ENCODE measurements around the gene CABP7. TPM values are rescaled to one million over a fixed set of nuclear protein-coding genes. Genes with fewer than 3 reads are reported as not detected.
"Not testable (repeated sequence)": the region's sequence is repeated elsewhere in the genome, so short reads cannot be mapped to it uniquely, and the experiment has no call there.

Gene CABP7
- total RNA-seq, 2 experiments from 2014 or later = not detected

DNA sequence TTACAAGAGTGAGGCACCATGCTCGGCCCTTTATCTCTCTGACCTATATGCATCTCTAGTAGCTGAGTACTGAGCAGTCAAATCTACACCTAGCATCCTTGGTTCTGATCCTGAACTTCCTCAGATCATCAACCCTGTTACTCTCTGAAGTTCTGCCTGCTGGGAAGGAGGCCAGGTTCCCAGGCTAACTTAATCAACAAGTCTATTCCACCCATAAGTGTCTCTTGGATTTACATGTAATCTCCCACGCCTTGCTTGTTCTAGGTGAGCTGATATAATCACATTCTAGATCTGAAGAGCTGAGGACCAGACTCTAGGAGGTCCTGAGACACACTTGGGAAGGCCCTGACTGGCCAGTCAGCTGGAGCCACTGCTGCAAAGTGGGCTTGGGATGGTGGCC is 22.1 kb downstream of the CABP7 start:
- DNase-seq (no peak), ATAC-seq (no peak)
- H3K27ac Mint-ChIP-seq = peak overlapping the region; percentile 49
- H3K9me3 Mint-ChIP-seq (ENCODE audit: insufficient read depth) = no peaks in the 10 kb centered on the region
- ChIA-PET POLR2A (interaction anchor here (0.6 kb wide), 1 partner anchor 645 kb away, joined by 3 read pairs; no protein-coding TSS in a partner anchor), CTCF (interaction anchor here (1.1 kb wide), 1 partner anchor 15 kb away, joined by 3 read pairs; no protein-coding TSS in a partner anchor)
- H3K4me3 Mint-ChIP-seq = no peak overlapping the region
- no peaks in the 10 kb centered on the region for H3K27me3 Mint-ChIP-seq (ENCODE audit: low read depth)
- peaks cover 8% of the 10 kb centered on the region for H3K36me3 Mint-ChIP-seq (ENCODE audit: low read depth)
- peaks cover 10% of the 10 kb centered on the region for H3K4me1 Mint-ChIP-seq (ENCODE audit: low read depth)

DNA sequence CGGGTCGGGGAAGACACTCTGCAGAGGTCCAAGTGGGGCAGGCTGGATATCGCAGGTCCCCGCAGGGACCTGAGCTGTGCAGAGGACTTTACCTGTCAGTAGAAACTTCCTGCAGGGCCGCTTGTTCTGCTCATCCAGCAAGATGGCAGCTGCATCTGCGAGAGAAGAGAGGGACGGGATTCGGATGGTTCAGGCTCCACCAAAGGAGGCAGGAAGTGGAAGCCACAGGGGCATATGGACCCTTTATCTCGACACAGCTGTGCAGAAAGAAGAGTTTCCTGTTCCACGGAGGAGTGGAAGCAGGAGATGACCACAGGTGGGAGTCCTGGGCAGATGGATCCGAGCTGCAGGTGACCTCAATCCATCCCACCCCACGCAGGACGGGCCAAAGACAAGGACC is 22.5 kb downstream of the CABP7 start:
- ChIA-PET POLR2A (no interaction called here), CTCF (interaction anchor here (0.7 to 1.2 kb wide), 3 partner anchors 16 to 346 kb away, joined by 3 read pairs; no protein-coding TSS in a partner anchor)
- Mint-ChIP-seq H3K27ac (peak overlapping the region; percentile 49), H3K36me3 (ENCODE audit: low read depth) (peaks cover 8% of the 10 kb centered on the region), H3K27me3 (ENCODE audit: low read depth) (no peaks in the 10 kb centered on the region), H3K4me3 (no peak overlapping the region), H3K9me3 (ENCODE audit: insufficient read depth) (no peaks in the 10 kb centered on the region), H3K4me1 (ENCODE audit: low read depth) (peaks cover 10% of the 10 kb centered on the region)
- no peak for DNase-seq
- ATAC-seq = no peak

DNA sequence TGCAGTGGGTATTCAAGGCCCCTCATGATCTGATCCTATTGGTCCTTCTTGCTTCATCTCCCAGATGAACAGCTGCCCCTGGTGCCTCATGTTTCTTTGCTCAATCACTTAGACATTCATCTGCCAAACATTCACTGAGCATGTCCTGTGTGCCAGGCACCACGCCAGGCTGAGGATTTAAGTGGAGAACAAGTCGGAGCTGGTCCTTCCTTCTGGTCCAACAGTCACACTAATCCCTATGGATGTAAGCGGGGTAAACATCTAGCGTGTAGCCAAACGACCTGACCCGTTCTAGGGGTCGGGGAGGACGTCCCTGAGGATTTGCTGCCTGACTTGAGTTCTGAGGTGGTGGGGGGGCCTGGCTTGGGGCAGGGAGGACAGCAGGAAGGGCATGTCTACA is 25.1 kb downstream of the CABP7 start:
- peaks cover 8% of the 10 kb centered on the region for H3K36me3 Mint-ChIP-seq (ENCODE audit: low read depth)
- DNase-seq = no peak
- no peaks in the 10 kb centered on the region for H3K9me3 Mint-ChIP-seq (ENCODE audit: insufficient read depth)
- no peak overlapping the region for H3K4me3 Mint-ChIP-seq
- H3K4me1 Mint-ChIP-seq (ENCODE audit: low read depth) = peaks cover 12% of the 10 kb centered on the region
- ChIA-PET POLR2A (no interaction called here), CTCF (no interaction called here)
- no peak overlapping the region for H3K27ac Mint-ChIP-seq
- no peaks in the 10 kb centered on the region for H3K27me3 Mint-ChIP-seq (ENCODE audit: low read depth)
- no peak for ATAC-seq

DNA sequence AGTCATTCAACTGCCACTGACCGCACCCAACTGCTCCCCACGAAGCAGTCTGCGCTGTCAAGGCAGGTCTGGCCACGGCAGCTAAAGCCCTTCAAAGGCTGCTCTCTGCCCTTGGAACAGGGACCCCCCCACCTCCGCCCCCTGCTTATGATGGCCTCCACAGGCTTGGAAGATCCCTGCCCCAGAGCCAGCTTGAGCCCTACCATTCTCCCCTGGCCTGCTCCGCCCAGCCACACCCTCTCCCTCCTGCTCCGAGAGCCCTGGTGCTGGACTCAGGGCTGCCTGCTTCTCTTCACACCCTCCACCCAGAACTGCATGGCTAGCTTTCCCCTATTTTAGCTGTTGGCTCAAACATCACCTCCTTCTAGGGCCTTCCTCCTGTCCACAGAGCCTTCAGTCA is 28.0 kb downstream of the CABP7 start:
- Mint-ChIP-seq H3K27me3 (ENCODE audit: low read depth) (no peaks in the 10 kb centered on the region), H3K4me1 (ENCODE audit: low read depth) (peaks cover 30% of the 10 kb centered on the region), H3K27ac (no peak overlapping the region), H3K9me3 (ENCODE audit: insufficient read depth) (no peaks in the 10 kb centered on the region), H3K4me3 (no peak overlapping the region), H3K36me3 (ENCODE audit: low read depth) (peaks cover 7% of the 10 kb centered on the region)
- ATAC-seq (no peak), DNase-seq (no peak)
- CTCF ChIA-PET = interaction anchor here (2.5 kb wide), 1 partner anchor 122 kb away, joined by 8 read pairs; no protein-coding TSS in a partner anchor
- POLR2A ChIA-PET = no interaction called here

DNA sequence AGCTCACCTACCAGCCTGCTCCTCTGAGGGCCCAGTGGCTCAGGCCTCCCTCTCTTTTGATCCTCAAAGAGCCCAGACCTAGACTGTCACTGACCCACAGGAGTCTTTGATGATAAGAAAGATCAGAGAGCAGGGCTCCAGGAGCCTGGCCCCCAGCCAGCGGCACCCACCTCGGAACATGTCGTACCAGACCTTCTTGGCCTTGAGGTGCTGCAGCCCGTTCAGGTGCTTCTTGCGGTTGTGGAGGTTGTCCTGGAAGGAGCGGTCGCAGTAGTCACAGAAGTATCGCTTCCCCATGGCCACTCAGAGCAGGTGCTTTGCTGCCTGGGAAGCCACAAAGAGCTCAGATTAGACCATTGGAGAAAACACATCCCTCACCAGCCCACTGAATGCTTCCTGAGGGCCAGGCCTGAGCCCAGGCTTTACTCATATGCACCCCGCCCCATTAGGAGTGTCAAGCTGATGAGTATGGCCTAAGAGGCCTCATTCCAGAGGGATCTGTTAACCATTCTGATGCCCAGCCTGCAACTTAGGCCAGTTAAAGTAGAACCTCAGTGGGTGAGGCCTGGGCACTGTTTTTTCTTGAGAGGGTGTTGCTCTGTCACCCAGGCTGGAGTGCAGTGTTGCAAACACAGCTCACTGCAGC is 28.6 kb downstream of the CABP7 start:
- Mint-ChIP-seq H3K9me3 (ENCODE audit: insufficient read depth) (no peaks in the 10 kb centered on the region), H3K4me3 (no peak overlapping the region), H3K4me1 (ENCODE audit: low read depth) (peaks cover 30% of the 10 kb centered on the region), H3K27me3 (ENCODE audit: low read depth) (no peaks in the 10 kb centered on the region), H3K36me3 (ENCODE audit: low read depth) (peaks cover 7% of the 10 kb centered on the region), H3K27ac (no peak overlapping the region)
- DNase-seq = no peak
- ATAC-seq = no peak
- POLR2A ChIA-PET = no interaction called here
- CTCF ChIA-PET = interaction anchor here (2.5 kb wide), 1 partner anchor 123 kb away, joined by 8 read pairs; no protein-coding TSS in a partner anchor

DNA sequence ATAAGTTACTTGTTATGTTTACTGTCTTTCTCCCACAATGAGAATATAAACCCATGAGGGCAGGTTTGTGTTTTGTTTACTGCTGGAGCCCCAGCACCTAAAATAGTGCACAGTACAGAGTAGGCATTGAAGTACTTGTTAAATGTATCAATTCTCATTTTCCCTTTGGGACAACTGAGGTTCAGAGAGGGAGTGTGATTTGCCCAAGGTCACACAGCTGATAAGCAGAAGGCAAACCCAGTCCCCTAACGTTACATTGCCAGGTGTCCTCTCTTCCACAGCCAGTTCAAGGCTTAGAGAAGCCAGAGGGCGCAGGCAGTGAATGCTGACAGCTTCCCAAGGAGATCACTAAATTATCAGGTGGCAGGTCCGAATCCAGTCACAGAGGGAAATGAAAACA is 30.2 kb downstream of the CABP7 start:
- no peak for DNase-seq
- Mint-ChIP-seq H3K27me3 (ENCODE audit: low read depth) (no peaks in the 10 kb centered on the region), H3K36me3 (ENCODE audit: low read depth) (peaks cover 7% of the 10 kb centered on the region), H3K9me3 (ENCODE audit: insufficient read depth) (no peaks in the 10 kb centered on the region), H3K27ac (peak overlapping the region; percentile 88), H3K4me1 (ENCODE audit: low read depth) (peaks cover 30% of the 10 kb centered on the region), H3K4me3 (no peak overlapping the region)
- CTCF ChIA-PET = interaction anchor here (2.5 kb wide), 1 partner anchor 125 kb away, joined by 8 read pairs; no protein-coding TSS in a partner anchor
- POLR2A ChIA-PET = interaction anchor here (0.6 kb wide), 1 partner anchor 27 kb away, joined by 3 read pairs; no protein-coding TSS in a partner anchor
- ATAC-seq = no peak

DNA sequence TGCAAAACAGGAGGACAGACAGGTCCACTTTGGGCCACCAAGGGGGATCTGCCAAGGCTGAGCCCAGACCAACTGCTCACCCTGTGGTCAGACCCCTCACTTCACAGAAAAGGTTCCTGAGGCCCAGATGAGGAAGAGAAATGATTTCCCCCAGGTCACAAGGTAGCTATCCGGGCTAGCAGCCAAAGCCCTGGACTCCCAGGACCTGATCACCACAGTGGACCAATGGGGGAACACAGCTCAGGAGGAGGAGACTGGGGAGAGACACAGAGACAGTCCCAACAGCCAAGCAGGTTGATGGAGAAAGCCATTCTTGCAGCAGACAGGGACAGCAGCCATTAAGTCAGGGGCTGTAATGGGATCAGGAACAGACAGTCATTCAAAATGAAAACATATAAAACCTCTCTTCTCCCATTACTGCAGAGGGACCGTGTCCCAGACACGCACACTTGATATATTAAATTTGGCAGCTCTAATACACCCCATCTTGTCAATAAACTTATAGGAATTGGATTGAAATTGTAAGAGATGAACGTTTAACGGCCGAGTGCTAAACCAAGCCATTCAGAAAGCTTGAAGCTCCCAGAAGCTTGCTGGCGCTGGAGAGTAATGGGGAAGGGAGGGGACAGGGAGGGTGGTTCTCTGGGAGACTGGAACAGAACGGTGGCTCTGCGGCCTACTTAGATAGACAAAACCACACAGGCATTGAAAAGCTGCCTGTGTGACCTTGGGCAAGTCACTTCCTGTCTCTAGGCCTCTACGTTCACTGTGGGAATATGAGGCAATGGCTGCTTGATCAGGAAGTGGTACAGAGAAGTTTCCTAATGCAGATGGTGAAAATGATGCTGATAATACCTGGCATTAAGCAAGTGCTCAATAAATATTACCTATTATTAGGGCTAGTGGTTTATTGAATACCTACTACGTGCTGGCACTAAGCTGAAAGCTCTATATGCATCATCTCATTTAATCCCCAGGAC is 31.0 kb downstream of the CABP7 start:
- CTCF ChIA-PET = interaction anchor here (1.7 kb wide), 1 partner anchor 254 kb away, joined by 7 read pairs; no protein-coding TSS in a partner anchor
- Mint-ChIP-seq H3K4me1 (ENCODE audit: low read depth) (peaks cover 30% of the 10 kb centered on the region), H3K36me3 (ENCODE audit: low read depth) (peaks cover 5% of the 10 kb centered on the region), H3K27ac (peak overlapping the region; percentile 88), H3K27me3 (ENCODE audit: low read depth) (no peaks in the 10 kb centered on the region), H3K4me3 (no peak overlapping the region), H3K9me3 (ENCODE audit: insufficient read depth) (no peaks in the 10 kb centered on the region)
- POLR2A ChIA-PET = interaction anchor here (2.0 kb wide), 1 partner anchor 16 kb away, joined by 8 read pairs; the partner anchor contains the start of genes UQCR10 and ZMAT5
- DNase-seq (peak; percentile 61), ATAC-seq (peak; percentile 87)

DNA sequence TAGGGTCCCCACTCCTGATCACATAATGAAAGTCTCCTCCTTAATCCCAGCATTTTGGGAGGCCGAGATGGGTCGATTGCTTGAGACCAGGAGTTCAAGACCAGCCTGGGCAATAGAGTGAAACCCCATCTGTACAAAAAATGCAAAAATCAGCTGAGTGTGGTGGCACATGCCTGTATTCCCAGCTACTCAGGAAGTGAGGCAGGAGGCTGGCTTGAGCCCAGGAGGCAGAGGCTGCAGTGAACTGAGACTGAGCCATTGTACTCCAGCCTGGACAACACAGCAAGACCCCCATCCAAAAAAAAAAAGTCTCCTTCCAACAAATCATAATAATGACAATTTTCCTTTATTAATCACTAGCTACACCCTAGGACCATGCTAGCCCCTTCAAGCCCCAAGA is 31.9 kb downstream of the CABP7 start:
- ATAC-seq (no peak), DNase-seq (no peak)
- CTCF ChIA-PET = interaction anchor here (1.7 kb wide), 1 partner anchor 253 kb away, joined by 7 read pairs; no protein-coding TSS in a partner anchor
- Mint-ChIP-seq H3K27me3 (ENCODE audit: low read depth) (no peaks in the 10 kb centered on the region), H3K9me3 (ENCODE audit: insufficient read depth) (no peaks in the 10 kb centered on the region), H3K27ac (peak overlapping the region; percentile 88), H3K36me3 (ENCODE audit: low read depth) (peaks cover 5% of the 10 kb centered on the region), H3K4me3 (no peak overlapping the region), H3K4me1 (ENCODE audit: low read depth) (peaks cover 30% of the 10 kb centered on the region)
- POLR2A ChIA-PET = interaction anchor here (2.0 kb wide), 1 partner anchor 15 kb away, joined by 8 read pairs; the partner anchor contains the start of genes UQCR10 and ZMAT5

DNA sequence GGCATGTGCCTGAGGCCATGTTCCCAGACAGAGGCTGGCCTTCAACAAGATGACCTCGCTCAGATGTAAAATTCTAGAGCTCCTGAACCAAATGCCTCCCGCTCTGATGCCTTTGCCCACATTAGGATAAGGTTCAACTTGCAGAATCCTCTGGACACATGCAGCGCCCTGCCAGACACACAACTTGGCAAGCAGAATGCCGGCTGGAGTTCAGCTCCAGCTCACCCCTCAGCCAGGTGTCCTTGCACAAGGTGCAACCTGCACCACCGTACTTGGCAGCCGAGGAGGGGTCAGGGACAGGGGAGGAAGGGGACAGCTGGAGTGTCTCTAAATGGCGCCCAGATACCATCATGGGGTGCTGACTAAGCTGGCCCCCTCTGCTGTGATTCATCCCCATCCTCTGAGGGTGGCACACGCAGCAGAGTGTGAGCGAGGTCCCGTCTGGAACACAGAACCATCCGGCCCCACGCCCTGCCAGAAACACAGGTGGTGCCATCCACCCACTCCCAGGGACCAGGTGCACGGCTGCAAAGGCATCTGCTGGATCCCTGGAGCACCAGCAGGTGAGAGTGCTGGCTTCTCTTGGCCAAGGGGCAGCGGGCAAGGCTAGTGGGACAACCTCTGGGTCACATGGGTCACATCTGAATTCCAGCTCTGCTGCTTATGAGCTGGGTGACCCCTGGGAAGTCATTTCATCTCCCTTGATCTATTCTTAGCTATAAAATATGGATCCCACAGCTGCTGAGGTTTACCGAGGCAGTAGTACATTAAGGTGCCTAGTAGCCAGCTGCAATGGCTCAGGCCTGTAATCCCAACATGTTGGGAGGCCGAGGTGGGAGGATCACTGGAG is 34.2 kb downstream of the CABP7 start:
- H3K27ac Mint-ChIP-seq = no peak overlapping the region
- peaks cover 30% of the 10 kb centered on the region for H3K4me1 Mint-ChIP-seq (ENCODE audit: low read depth)
- ATAC-seq (no peak), DNase-seq (no peak)
- no peaks in the 10 kb centered on the region for H3K27me3 Mint-ChIP-seq (ENCODE audit: low read depth)
- H3K9me3 Mint-ChIP-seq (ENCODE audit: insufficient read depth) = no peaks in the 10 kb centered on the region
- POLR2A ChIA-PET = interaction anchor here (0.7 kb wide), 1 partner anchor 8 kb away, joined by 3 read pairs; no protein-coding TSS in a partner anchor
- CTCF ChIA-PET = interaction anchor here (1.4 kb wide), 1 partner anchor 128 kb away, joined by 4 read pairs; no protein-coding TSS in a partner anchor
- no peak overlapping the region for H3K4me3 Mint-ChIP-seq
- peaks cover 5% of the 10 kb centered on the region for H3K36me3 Mint-ChIP-seq (ENCODE audit: low read depth)

DNA sequence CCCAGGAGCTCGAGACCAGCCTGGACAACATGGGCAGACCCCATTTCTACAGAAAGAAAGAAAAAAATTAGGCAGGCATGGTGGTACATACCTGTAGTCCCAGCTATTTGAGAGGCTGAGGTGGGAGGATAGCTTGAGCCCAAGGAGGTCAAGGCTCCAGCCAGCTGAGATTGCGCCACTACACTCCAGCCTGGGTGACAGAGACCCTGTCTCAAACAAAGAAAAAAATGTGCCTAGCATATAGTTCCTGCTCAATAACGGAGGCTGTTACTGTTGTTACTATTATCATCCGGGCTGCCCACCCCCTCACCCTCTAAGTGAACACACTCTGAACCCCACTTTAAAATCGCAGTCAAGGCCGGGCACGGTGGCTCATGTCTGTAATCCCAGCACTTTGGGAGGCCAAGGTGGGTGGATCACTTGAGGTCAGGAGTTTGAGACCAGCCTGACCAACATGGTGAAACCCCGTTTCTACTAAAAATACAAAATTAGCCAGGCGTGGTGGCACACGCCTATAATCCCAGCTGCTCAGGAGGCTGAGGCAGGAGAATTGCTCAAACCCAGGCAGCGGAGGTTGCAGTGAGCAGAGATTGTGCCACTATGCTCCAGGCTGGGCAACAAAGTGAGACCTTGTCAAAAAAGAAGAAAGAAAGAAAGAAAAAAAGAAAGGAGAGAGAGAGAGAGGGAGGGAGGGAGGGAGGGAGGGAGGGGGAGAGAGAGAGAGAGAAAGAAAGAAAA is 35.0 kb downstream of the CABP7 start:
- H3K9me3 Mint-ChIP-seq (ENCODE audit: insufficient read depth); H3K4me3 Mint-ChIP-seq; H3K27ac Mint-ChIP-seq; ATAC-seq; H3K27me3 Mint-ChIP-seq (ENCODE audit: low read depth); DNase-seq; POLR2A ChIA-PET; H3K36me3 Mint-ChIP-seq (ENCODE audit: low read depth): not testable (repeated sequence)
- CTCF ChIA-PET = interaction anchor here (1.4 kb wide), 1 partner anchor 129 kb away, joined by 4 read pairs; no protein-coding TSS in a partner anchor
- H3K4me1 Mint-ChIP-seq (ENCODE audit: low read depth) = peaks cover 28% of the 10 kb centered on the region

All from activated CD8-positive, alpha-beta T cell treated with anti-CD3 and anti-CD28 coated beads, Interleukin-2, amount 10 ng/mL, durations not matched to agents 7 days and 5 days (primary cell).